ENCODE measurements around the gene CCDC172. TPM values are rescaled to one million over a fixed set of nuclear protein-coding genes. Genes with fewer than 3 reads are reported as not detected.

Gene CCDC172
- total RNA-seq, 1 experiment from 2014 or later = not detected

GRCh38 chr10:116403740-116404250 is 79.5 kb downstream of the CCDC172 start:
- Histone ChIP-seq H3K36me3 (ENCODE audit: low read depth, low read length) (no peaks in the 10 kb centered on the region), H3K4me2 (ENCODE audit: low read length) (no peak overlapping the region), H4K20me1 (ENCODE audit: low read length) (no peaks in the 10 kb centered on the region), H3K79me2 (ENCODE audit: low read length) (no peaks in the 10 kb centered on the region), H3K4me1 (ENCODE audit: insufficient read depth, low read length) (no peaks in the 10 kb centered on the region), H3K9me2 (replicated peaks; ENCODE audit: low read length) (no peaks in the 10 kb centered on the region), H3K4me3 (ENCODE audit: low read length) (no peak overlapping the region), H3F3A (ENCODE audit: low read length, unreplicated experiment) (no peaks in the 10 kb centered on the region), H3K27ac (ENCODE audit: low read length) (no peak overlapping the region), H3K9ac (ENCODE audit: low read length) (no peak overlapping the region), H3K27me3 (ENCODE audit: low read length) (peaks cover 9% of the 10 kb centered on the region), H2AFZ (ENCODE audit: low read length) (no peak overlapping the region), H3K9me3 (ENCODE audit: low read length) (no peaks in the 10 kb centered on the region)
- POLR2A ChIA-PET (ENCODE audit: unreplicated experiment) = no interaction called here
- CTCF ChIA-PET = no interaction called here
- DNase-seq = no peak
- no TSS peak for BruUV-seq (replicated peaks)
- no peak for TF ChIP-seq EZH2phosphoT487 (IDR thresholded peaks at IDR 0.05; ENCODE audit: borderline replicate concordance, low read length)
- TF ChIP-seq EZH2 (IDR thresholded peaks at IDR 0.05; ENCODE audit: low read length, unreplicated experiment) = no peak
- TF ChIP-seq CTCF (conservative IDR thresholded peaks at IDR 0.05; ENCODE audit: low read depth, low read length) = no peak
- ATAC-seq = no peak
- intact Hi-C loops (cut with micrococcal nuclease) = no loop called here

GRCh38 chr10:116408719-116409118 is 84.5 kb downstream of the CCDC172 start:
- DNase-seq (no peak), ATAC-seq (no peak)
- no TSS peak for BruUV-seq (replicated peaks)
- no peaks in the 10 kb centered on the region for H3K36me3 ChIP-seq (ENCODE audit: low read depth, low read length)
- TF ChIP-seq CTCF (conservative IDR thresholded peaks at IDR 0.05; ENCODE audit: low read depth, low read length) = no peak
- TF ChIP-seq EZH2 (IDR thresholded peaks at IDR 0.05; ENCODE audit: low read length, unreplicated experiment) = no peak
- no peak for TF ChIP-seq EZH2phosphoT487 (IDR thresholded peaks at IDR 0.05; ENCODE audit: borderline replicate concordance, low read length)
- H4K20me1 ChIP-seq (ENCODE audit: low read length) = no peaks in the 10 kb centered on the region
- no peak overlapping the region for H3K4me3 ChIP-seq (ENCODE audit: low read length)
- H2AFZ ChIP-seq (ENCODE audit: low read length) = no peak overlapping the region
- H3K27me3 ChIP-seq (ENCODE audit: low read length) = peaks cover 19% of the 10 kb centered on the region
- H3K4me1 ChIP-seq (ENCODE audit: insufficient read depth, low read length) = no peaks in the 10 kb centered on the region
- H3K27ac ChIP-seq (ENCODE audit: low read length) = no peak overlapping the region
- no peaks in the 10 kb centered on the region for H3K79me2 ChIP-seq (ENCODE audit: low read length)
- H3K9me3 ChIP-seq (ENCODE audit: low read length) = no peaks in the 10 kb centered on the region
- H3K9me2 ChIP-seq (replicated peaks; ENCODE audit: low read length) = no peaks in the 10 kb centered on the region
- no peaks in the 10 kb centered on the region for H3F3A ChIP-seq (ENCODE audit: low read length, unreplicated experiment)
- H3K9ac ChIP-seq (ENCODE audit: low read length) = no peak overlapping the region
- no peak overlapping the region for H3K4me2 ChIP-seq (ENCODE audit: low read length)
- CTCF ChIA-PET = no interaction called here
- POLR2A ChIA-PET (ENCODE audit: unreplicated experiment) = no interaction called here
- intact Hi-C loops (cut with micrococcal nuclease) = no loop called here

GRCh38 chr10:116410351-116410750 is 86.1 kb downstream of the CCDC172 start:
- H3K9ac ChIP-seq (ENCODE audit: low read length) = no peak overlapping the region
- no peak overlapping the region for H3K4me2 ChIP-seq (ENCODE audit: low read length)
- no peaks in the 10 kb centered on the region for H3K9me2 ChIP-seq (replicated peaks; ENCODE audit: low read length)
- H3K27me3 ChIP-seq (ENCODE audit: low read length) = peaks cover 15% of the 10 kb centered on the region; the same call in 1 of the 2 replicates
- H3K79me2 ChIP-seq (ENCODE audit: low read length) = no peaks in the 10 kb centered on the region
- no peaks in the 10 kb centered on the region for H4K20me1 ChIP-seq (ENCODE audit: low read length)
- ChIA-PET POLR2A (ENCODE audit: unreplicated experiment) (no interaction called here), CTCF (no interaction called here)
- ATAC-seq = no peak
- H3K9me3 ChIP-seq (ENCODE audit: low read length) = no peaks in the 10 kb centered on the region
- H3K4me1 ChIP-seq (ENCODE audit: insufficient read depth, low read length) = no peaks in the 10 kb centered on the region
- BruUV-seq (replicated peaks) = no TSS peak
- H3K27ac ChIP-seq (ENCODE audit: low read length) = no peak overlapping the region
- H3K36me3 ChIP-seq (ENCODE audit: low read depth, low read length) = no peaks in the 10 kb centered on the region
- DNase-seq = no peak
- no peaks in the 10 kb centered on the region for H3F3A ChIP-seq (ENCODE audit: low read length, unreplicated experiment)
- H2AFZ ChIP-seq (ENCODE audit: low read length) = no peak overlapping the region
- H3K4me3 ChIP-seq (ENCODE audit: low read length) = no peak overlapping the region
- TF ChIP-seq EZH2phosphoT487 (IDR thresholded peaks at IDR 0.05; ENCODE audit: borderline replicate concordance, low read length) = no peak
- TF ChIP-seq EZH2 (IDR thresholded peaks at IDR 0.05; ENCODE audit: low read length, unreplicated experiment) = no peak
- TF ChIP-seq CTCF (conservative IDR thresholded peaks at IDR 0.05; ENCODE audit: low read depth, low read length) = no peak
- intact Hi-C loops (cut with micrococcal nuclease) = no loop called here

Data from PC-3 (cell line).